CD4-positive, alpha-beta T cell (primary cell): ENCODE measurements around the gene ENC1. TPM values are rescaled to one million over a fixed set of nuclear protein-coding genes. Genes with fewer than 3 reads are reported as not detected.

Source experiments
- ATAC-seq: fragments of 200-7000 bp; cut with Tn5 transposase; one replicate; pipeline ENCODE4 v1.10.0; 2022; ENCODE audit warnings: mild to moderate bottlenecking; ENCODE audit not compliant: poor library complexity
- CTCF ChIA-PET: fragments of 350-600 bp; sonication (Branson Sonifier 250); formaldehyde crosslinking; loops from one replicate; lab custom pipeline; 2021; ENCODE audit warnings: antibody characterized with exemption, inconsistent platforms; lab: Charles Lee
- POLR2A ChIA-PET: fragments of 350-600 bp; sonication (Branson Sonifier 250); formaldehyde crosslinking; loops from one replicate; lab custom pipeline; 2021; ENCODE audit warnings: antibody characterized with exemption, inconsistent platforms; lab: Charles Lee
- DNase-seq, 14 experiments: peaks; one replicate each; pipeline ENCODE4 v3.0.0-alpha.2; 2013 to 2020; ENCODE audit warnings: mixed read lengths in 2 of 14
- H3K27ac ChIP-seq, 2 donors: one replicate each; pipeline versions ENCODE4 v1.5.1 to v1.7.0; 2013; ENCODE audit warnings: low read length in 2 of 2, low read depth in 1 of 2, mild to moderate bottlenecking in 1 of 2
- H3K27me3 ChIP-seq, 2 experiments: 1 replicate in 1 of 2; 2 replicates in 1 of 2; pipeline versions ENCODE4 v1.6.1 to v1.7.0; 2013; ENCODE audit warnings: low read length in 2 of 2, control low read depth in 1 of 2, mild to moderate bottlenecking in 1 of 2, moderate library complexity in 1 of 2; ENCODE audit not compliant: insufficient read depth in 2 of 2, control insufficient read depth in 1 of 2
- H3K36me3 ChIP-seq: one replicate; pipeline ENCODE4 v1.6.1; 2013; ENCODE audit warnings: low read length, control low read depth; ENCODE audit not compliant: insufficient read depth
- H3K4me1 ChIP-seq: one replicate; pipeline ENCODE4 v1.6.1; 2013; ENCODE audit warnings: low read length, control low read depth; ENCODE audit not compliant: insufficient read depth
- H3K4me3 ChIP-seq: one replicate; pipeline ENCODE4 v1.5.1; 2013; ENCODE audit warnings: mild to moderate bottlenecking, low read length, moderate library complexity
- H3K9me3 ChIP-seq, 2 experiments: 1 replicate in 1 of 2; 2 replicates in 1 of 2; pipeline versions ENCODE4 v1.6.1 to v1.7.0; 2013; ENCODE audit warnings: low read length in 2 of 2, mild to moderate bottlenecking in 2 of 2, control low read depth in 1 of 2, moderate library complexity in 1 of 2; ENCODE audit not compliant: control insufficient read depth in 1 of 2, insufficient read depth in 1 of 2
- H3K27ac Mint-ChIP-seq: one replicate; pipeline ENCODE4 v1.8.0; 2020; ENCODE audit warnings: mixed read lengths
- H3K27me3 Mint-ChIP-seq: one replicate; pipeline ENCODE4 v1.8.0; 2021; ENCODE audit warnings: mixed read lengths
- H3K36me3 Mint-ChIP-seq: one replicate; pipeline ENCODE4 v1.8.0; 2021; ENCODE audit warnings: low read depth, mixed read lengths
- H3K4me1 Mint-ChIP-seq: one replicate; pipeline ENCODE4 v1.8.0; 2021; ENCODE audit warnings: low read depth, mixed read lengths
- H3K4me3 Mint-ChIP-seq: one replicate; pipeline ENCODE4 v1.8.0; 2020; ENCODE audit warnings: mild to moderate bottlenecking, mixed read lengths
- H3K9me3 Mint-ChIP-seq: one replicate; pipeline ENCODE4 v1.8.0; 2020; ENCODE audit warnings: mixed read lengths
- intact Hi-C, 2 experiments: fragments of 100-400 bp; cut with DNase I in 1 of 2; cut with micrococcal nuclease in 1 of 2; formaldehyde crosslinking; loops; one replicate each; pipeline versions ENCODE4 v1.15.1 to v1.9.0; 2023 to 2025; cut with DNase I, micrococcal nuclease
- total RNA-seq, 174 experiments: library from RNA in 2 of 174; stranded (reverse) in 2 of 174; gene quantifications; one replicate each; pipeline ENCODE4 v1.2.3 and lab custom pipeline; 2021 to 2026
- TF ChIP-seq, protein P1 (sequence below): fragments of 200-600 bp; IDR thresholded peaks from one replicate; pipeline ENCODE4 v1.8.0; 2022; ENCODE audit warnings: antibody characterized with exemption, mild to moderate bottlenecking

Gene ENC1
- total RNA-seq, 2 experiments from 2014 or later: 39.6 to 40.1 TPM

DNA sequence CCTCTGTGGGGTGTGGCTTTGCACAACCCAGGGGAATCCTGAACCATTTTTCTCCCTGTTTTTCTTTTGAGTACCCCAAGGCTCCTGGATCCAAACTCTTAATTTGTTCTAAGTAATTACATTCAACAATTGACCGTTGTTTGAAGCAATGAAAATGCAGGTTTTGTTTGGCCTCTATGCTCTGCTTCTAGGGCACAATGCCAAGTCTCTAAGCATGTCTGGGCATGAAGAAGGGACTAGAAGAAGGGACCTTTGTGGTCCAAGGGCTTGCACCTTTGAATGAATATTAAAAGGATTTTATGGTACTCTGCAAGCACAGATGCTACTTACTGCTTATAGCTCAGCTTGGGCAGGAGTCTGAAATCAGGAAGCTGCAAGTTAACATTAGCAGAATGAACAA is 6.6 kb upstream of the ENC1 start:
- Histone ChIP-seq H3K4me1 (peaks cover 7% of the 10 kb centered on the region), H3K27ac (no peak overlapping the region), H3K36me3 (no peaks in the 10 kb centered on the region), H3K4me3 (no peak overlapping the region), H3K27me3 (peaks cover 0 to 3% of the 10 kb centered on the region in 2 experiments), H3K9me3 (no peaks in the 10 kb centered on the region)
- H3K27ac Mint-ChIP-seq: no peak overlapping the region
- peaks cover 3% of the 10 kb centered on the region for H3K4me1 Mint-ChIP-seq
- TF ChIP-seq, protein P1, sequence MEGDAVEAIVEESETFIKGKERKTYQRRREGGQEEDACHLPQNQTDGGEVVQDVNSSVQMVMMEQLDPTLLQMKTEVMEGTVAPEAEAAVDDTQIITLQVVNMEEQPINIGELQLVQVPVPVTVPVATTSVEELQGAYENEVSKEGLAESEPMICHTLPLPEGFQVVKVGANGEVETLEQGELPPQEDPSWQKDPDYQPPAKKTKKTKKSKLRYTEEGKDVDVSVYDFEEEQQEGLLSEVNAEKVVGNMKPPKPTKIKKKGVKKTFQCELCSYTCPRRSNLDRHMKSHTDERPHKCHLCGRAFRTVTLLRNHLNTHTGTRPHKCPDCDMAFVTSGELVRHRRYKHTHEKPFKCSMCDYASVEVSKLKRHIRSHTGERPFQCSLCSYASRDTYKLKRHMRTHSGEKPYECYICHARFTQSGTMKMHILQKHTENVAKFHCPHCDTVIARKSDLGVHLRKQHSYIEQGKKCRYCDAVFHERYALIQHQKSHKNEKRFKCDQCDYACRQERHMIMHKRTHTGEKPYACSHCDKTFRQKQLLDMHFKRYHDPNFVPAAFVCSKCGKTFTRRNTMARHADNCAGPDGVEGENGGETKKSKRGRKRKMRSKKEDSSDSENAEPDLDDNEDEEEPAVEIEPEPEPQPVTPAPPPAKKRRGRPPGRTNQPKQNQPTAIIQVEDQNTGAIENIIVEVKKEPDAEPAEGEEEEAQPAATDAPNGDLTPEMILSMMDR: no peak
- peaks cover 9% of the 10 kb centered on the region for H3K27me3 Mint-ChIP-seq
- ATAC-seq (no peak), DNase-seq (no peak)
- H3K36me3 Mint-ChIP-seq: no peaks in the 10 kb centered on the region
- ChIA-PET POLR2A (no interaction called here), CTCF (interaction anchor here (1.1 kb wide), 1 partner anchor 14 kb away, joined by 3 read pairs; no protein-coding TSS in a partner anchor)
- no peaks in the 10 kb centered on the region for H3K9me3 Mint-ChIP-seq
- H3K4me3 Mint-ChIP-seq: no peak overlapping the region
- intact Hi-C loops: loop anchor here (2.0 to 10.0 kb wide), 3 partner anchors 342 to 590 kb away; no protein-coding TSS in a partner anchor

GRCh38 chr5:74643111-74643562 is 2.6 kb upstream of the ENC1 start:
- Mint-ChIP-seq H3K36me3 (no peaks in the 10 kb centered on the region), H3K4me1 (peaks cover 29% of the 10 kb centered on the region), H3K27ac (no peak overlapping the region), H3K27me3 (no peaks in the 10 kb centered on the region), H3K4me3 (peak overlapping the region; percentile 22), H3K9me3 (no peaks in the 10 kb centered on the region)
- CTCF ChIA-PET: no interaction called here
- Histone ChIP-seq H3K36me3 (no peaks in the 10 kb centered on the region), H3K27ac (no peak overlapping the region), H3K4me1 (peaks cover 32% of the 10 kb centered on the region), H3K27me3 (peaks cover 0 to 4% of the 10 kb centered on the region in 2 experiments), H3K9me3 (no peaks in the 10 kb centered on the region), H3K4me3 (no peak overlapping the region)
- POLR2A ChIA-PET: no interaction called here
- intact Hi-C loops: loop anchor here (2.0 to 10.0 kb wide), 5 partner anchors 246 to 586 kb away; no protein-coding TSS in a partner anchor
- peak in 2 of 14 experiments; percentile 49 to 59 for DNase-seq
- TF ChIP-seq, protein P1: no peak
- ATAC-seq: no peak

DNA sequence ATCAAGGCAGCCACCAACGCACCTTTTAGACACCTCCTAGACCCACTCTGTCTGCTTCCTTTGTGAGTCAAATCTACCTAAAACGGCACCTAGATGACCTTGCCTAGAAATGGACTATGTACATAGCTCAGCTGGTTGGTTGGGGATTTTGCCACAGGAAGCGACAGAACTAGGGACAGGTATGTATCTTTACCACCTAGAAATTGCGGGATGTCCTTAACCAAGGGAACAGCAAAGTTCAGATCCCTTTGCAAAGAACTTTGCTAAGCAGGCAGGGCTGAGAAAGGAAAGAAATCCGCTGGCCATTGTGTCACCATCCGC is 2.0 kb upstream of the ENC1 start:
- intact Hi-C loops: loop anchor here (2.0 to 10.0 kb wide), 5 partner anchors 245 to 585 kb away; no protein-coding TSS in a partner anchor
- no peak for DNase-seq
- TF ChIP-seq, protein P1: no peak
- H3K9me3 Mint-ChIP-seq: no peaks in the 10 kb centered on the region
- ChIA-PET POLR2A (no interaction called here), CTCF (no interaction called here)
- H3K4me3 ChIP-seq: no peak overlapping the region
- H3K4me1 Mint-ChIP-seq: peaks cover 35% of the 10 kb centered on the region
- peak overlapping the region; percentile 84 for H3K4me3 Mint-ChIP-seq
- no peaks in the 10 kb centered on the region for H3K36me3 ChIP-seq
- no peaks in the 10 kb centered on the region for H3K36me3 Mint-ChIP-seq
- peaks cover 0 to 6% of the 10 kb centered on the region in 2 experiments for H3K27me3 ChIP-seq
- ATAC-seq: no peak
- peak overlapping the region; percentile 75 for H3K27ac Mint-ChIP-seq
- H3K9me3 ChIP-seq: no peaks in the 10 kb centered on the region
- H3K27me3 Mint-ChIP-seq: no peaks in the 10 kb centered on the region
- peaks cover 32% of the 10 kb centered on the region for H3K4me1 ChIP-seq
- H3K27ac ChIP-seq: no peak overlapping the region
